Right renal cortex interstitium (tissue), 3 donors: ENCODE data around the gene ERCC5. TPM values are rescaled to one million over a fixed set of nuclear protein-coding genes. Genes with fewer than 3 reads are reported as not detected.

Experiments
- DNase-seq, 3 donors: peaks; one replicate each; pipeline ENCODE4 v3.0.0-alpha.2; 2013; ENCODE audit warnings: low read depth in 3 of 3, low spot score in 2 of 3
- polyA plus RNA-seq, 3 donors: library from polyadenylated mRNA; unstranded; fragments of 120-200 nt; gene quantifications; one replicate each; pipeline ENCODE4 v1.2.1, GENCODE V29; 2013; ENCODE audit not compliant: insufficient read length in 3 of 3

ERCC5 gene
- polyA plus RNA-seq, 3 donors, result 75.4 to 84.2 (median 83.8) TPM

DNA sequence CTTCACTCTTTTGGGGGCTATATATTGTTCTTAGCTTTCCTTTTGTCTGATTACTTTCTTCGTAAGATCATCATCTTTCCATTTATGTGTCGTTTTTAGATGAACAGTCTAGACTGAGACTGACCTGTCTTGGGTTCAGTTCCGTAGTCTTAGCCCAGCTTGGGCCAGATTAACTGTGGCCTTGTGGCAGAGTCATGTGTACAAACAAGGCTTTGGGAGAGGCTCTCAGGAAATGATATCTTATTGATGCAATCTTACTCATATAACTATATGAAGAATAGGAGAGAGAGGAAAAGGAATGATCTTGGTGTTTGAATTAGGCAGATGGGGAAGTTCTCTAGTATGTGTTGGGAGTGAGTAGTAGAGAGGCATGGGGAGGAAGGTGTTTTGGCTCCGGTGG lies 6.8 kb upstream of the ERCC5 start:
- DNase-seq, result no peak

- no peak for DNase-seq
Observed at GRCh38 chr13:102839462-102839861, 6.4 kb upstream of the ERCC5 start.

- DNase-seq, result no peak
Observed at GRCh38 chr13:102845289-102845629, 573 bp upstream of the ERCC5 start.

DNA sequence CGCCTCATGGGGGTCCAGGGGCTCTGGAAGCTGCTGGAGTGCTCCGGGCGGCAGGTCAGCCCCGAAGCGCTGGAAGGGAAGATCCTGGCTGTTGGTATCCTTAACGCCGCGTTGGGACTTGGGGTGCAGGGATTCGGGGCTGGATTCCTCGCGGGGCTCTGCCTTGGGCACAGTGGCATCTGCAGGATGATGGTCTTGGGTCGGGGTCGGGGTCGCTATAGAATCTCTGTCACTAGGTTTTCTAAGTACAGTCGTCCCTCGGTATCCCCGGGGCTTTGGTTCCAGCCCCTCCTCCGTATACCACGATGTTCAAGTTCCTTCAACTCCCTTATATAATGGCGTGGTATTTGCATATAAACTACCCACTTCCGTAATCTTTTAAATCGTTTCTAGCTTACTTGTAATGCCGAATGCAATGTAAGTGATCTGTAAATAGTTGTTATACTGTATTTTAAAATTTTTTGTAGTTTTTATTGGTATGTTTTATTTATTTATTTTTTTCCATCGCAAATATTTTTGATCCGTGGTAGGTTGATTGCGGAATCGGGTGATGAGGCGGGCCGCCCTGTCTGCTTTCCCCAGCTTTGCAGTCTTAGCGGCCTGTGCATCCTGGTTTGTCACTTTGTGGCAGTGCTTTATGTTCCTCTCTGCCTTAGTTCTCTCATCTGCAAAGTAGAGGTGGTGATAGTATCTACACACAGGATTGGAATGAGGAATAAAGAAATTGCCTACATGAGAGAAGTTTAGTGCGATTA lies 606 bp downstream of the ERCC5 start:
- peak in 2 of 3 donors; percentile 20 to 26 for DNase-seq

DNA sequence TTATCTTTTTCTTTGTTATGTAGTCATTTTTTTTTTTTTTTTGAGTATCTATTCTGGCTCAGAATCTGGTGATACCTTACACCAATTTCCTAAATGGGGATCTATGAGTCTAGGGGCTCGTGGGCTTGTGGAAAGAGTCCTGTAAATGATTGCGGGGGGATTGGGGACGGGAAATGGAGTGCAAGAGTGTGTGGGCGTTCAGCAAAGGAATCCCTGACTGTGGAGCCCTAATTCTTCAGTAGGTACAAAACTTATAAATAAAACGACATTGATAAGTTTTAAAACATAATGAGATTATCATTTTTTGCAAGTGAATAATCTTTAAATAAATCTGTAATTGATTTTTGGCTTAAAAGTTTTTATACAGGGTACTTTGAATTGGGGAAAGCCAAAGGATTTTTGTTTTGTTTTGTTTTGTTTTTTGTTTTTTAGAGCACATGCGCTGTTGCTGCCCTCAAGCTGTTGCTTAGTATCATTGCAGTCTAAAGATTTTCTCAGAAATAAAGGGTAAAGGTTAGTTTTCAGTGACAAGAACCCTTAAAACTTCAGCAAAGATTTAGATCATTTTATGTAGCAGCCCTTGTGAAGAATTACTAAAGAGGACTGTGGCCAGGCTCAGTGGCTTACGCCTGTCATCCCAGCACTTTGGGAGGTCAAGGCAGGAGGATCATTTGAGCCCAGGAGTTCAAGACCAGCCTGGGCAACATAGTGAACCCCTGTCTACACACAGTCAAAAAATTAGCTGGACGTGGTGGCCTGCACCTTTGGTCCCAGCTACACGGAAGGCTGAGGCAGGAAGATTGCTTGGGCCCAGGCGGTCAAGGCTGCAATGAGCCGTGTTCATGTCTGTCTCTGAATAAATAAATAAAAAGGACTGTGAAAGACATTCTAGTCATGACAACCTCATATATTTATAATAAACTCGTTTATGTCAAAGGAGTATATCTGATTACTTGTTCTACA lies 1.7 kb downstream of the ERCC5 start:
- DNase-seq, result peak in 2 of 3 donors; percentile 20 to 21

GRCh38 chr13:102848956-102849355 lies 3.1 kb downstream of the ERCC5 start:
- no peak for DNase-seq

- DNase-seq, result no peak
Observed at GRCh38 chr13:102852556-102852955, 6.7 kb downstream of the ERCC5 start.

GRCh38 chr13:102854675-102855074 lies 8.8 kb downstream of the ERCC5 start:
- no peak for DNase-seq

- DNase-seq, result no peak
Observed at GRCh38 chr13:102856557-102856956, 10.7 kb downstream of the ERCC5 start.

DNA sequence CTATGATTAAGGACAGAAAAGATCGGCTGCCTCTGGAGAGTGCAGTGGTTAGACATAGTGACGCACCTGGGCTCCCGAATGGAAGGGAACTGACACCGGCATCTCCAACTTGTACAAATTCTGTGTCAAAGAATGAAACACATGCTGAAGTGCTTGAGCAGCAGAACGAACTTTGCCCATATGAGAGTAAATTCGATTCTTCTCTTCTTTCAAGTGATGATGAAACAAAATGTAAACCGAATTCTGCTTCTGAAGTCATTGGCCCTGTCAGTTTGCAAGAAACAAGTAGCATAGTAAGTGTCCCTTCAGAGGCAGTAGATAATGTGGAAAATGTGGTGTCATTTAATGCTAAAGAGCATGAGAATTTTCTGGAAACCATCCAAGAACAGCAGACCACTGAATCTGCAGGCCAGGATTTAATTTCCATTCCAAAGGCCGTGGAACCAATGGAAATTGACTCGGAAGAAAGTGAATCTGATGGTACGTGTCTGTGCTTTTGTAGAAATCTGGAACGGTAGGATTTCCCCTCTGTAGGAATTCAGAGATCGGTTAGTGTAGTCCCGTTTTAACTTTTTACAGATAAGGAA lies 16.9 kb downstream of the ERCC5 start:
- DNase-seq, result no peak

- no peak for DNase-seq
Observed at GRCh38 chr13:102863590-102863989, 17.8 kb downstream of the ERCC5 start.

DNA sequence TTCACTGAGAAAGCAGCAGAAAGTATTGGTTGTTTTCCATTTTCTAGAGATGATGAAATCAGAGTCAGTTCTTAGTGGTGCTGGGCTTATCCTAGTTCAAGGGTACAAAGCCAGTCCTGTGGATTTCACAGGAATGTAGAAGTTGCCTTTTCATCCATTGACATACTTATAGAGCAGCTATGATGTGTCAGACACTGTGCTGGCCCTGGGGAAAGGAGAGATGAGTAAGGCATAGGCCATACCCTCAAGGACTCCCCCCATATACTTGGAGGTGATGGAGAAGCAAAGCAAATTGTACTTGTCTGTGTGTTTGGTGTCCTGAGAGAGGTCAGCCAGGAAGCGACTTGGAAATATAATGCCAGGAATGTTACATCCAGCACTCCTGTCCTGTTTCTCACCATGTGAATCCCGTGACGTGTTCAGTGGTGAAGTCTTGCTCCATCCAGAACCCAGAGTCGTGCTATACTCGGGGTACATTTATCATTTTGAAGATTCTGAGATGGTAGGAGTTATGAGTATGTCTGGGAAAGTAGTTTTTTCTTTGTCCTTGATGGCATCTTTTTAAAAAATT lies 22.6 kb downstream of the ERCC5 start:
- DNase-seq, result no peak

GRCh38 chr13:102869948-102870676 lies 24.3 kb downstream of the ERCC5 start:
- no peak for DNase-seq

GRCh38 chr13:102870677-102871415 lies 25.0 kb downstream of the ERCC5 start:
- DNase-seq, result peak; percentile 25 to 34 (median 30)

- no peak for DNase-seq
Observed at GRCh38 chr13:102872131-102872530, 26.3 kb downstream of the ERCC5 start.

GRCh38 chr13:102872531-102872930 lies 26.7 kb downstream of the ERCC5 start:
- no peak for DNase-seq

DNA sequence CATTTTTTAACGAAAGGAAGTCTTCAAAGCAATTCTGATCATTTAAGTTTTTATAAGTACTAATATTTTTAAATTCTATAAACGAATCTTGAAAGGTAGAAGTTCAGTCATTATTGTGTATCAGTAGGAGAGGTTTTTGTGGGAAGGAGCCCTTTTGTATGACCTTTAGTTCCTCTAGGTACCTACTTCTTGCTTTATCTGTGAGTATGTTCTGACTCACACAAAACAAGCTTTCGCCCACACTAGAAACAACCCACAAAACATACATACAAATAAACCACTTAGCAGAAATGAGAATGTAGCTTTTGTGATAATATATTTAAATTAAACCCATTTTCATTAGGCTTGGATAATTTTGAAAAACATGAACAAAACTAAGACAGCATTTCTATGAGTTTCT lies 27.8 kb downstream of the ERCC5 start:
- DNase-seq, result no peak

DNA sequence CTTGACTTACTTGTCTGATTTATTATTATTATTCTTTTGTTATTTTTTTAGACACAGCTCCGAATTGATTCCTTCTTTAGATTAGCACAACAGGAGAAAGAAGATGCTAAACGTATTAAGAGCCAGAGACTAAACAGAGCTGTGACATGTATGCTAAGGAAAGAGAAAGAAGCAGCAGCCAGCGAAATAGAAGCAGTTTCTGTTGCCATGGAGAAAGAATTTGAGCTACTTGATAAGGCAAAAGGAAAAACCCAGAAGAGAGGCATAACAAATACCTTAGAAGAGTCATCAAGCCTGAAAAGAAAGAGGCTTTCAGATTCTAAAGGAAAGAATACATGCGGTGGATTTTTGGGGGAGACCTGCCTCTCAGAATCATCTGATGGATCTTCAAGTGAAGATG lies 29.4 kb downstream of the ERCC5 start:
- DNase-seq, result no peak

DNA sequence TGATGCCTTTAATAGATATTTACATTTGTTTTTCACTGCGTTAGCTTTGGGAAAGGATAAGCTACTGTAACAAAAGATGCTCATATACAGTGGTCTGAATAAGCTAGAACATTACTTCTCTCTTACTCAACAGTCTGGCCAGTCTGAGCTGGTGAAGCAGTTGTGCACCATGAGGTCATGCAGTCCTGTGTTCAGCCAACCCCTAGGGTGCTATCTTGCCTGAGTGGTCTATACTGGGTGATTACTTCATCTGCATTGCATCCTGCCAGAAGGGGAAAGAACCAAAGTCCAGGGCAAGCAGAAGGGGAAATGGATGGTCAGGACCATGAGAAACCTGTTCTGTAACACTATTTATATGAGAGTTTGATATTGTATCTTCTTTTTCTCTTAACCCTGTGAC lies 31.5 kb downstream of the ERCC5 start:
- DNase-seq, result no peak

GRCh38 chr13:102878481-102878880 lies 32.6 kb downstream of the ERCC5 start:
- DNase-seq, result no peak
